Measurements from ENCODE around the gene ARHGAP10.

The ARHGAP10 gene

DNA sequence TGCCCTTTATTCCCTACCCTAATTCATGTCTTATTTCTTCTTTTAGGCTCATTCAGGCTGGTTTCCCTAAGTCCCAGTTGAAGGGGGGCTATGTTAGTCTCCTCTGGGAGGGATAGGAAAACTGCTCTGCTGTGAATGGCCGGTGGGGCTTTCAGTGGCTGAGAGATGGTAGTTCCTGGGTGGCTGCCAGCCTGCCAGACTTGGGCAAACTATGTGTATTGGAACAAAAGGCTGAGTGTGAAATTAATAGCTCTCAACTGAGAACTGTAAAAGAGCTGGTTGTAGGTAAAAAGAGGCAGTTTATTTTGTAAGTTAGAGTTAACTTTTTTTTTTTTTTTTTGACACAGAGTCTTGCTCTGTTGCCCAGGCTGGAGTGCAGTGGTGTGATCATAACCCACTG lies 28.8 kb downstream of the ARHGAP10 start:
- TF ChIP-seq, protein P1, sequence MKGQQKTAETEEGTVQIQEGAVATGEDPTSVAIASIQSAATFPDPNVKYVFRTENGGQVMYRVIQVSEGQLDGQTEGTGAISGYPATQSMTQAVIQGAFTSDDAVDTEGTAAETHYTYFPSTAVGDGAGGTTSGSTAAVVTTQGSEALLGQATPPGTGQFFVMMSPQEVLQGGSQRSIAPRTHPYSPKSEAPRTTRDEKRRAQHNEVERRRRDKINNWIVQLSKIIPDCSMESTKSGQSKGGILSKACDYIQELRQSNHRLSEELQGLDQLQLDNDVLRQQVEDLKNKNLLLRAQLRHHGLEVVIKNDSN (IDR thresholded peaks at IDR 0.05) = no peak
- TF ChIP-seq REST (IDR thresholded peaks at IDR 0.05; ENCODE audit: low read depth) (no peak), EGR1 (IDR thresholded peaks at IDR 0.05) (no peak), NFIC (IDR thresholded peaks at IDR 0.05) (no peak), RAD21 (IDR thresholded peaks at IDR 0.05; ENCODE audit: low read depth) (no peak), CEBPB (IDR thresholded peaks at IDR 0.05) (no peak), CREB1 (IDR thresholded peaks at IDR 0.05; ENCODE audit: low read depth) (no peak), TAF1 (IDR thresholded peaks at IDR 0.05; ENCODE audit: low read depth) (no peak), YY1 (IDR thresholded peaks at IDR 0.05; ENCODE audit: low read depth) (no peak), TEAD4 (IDR thresholded peaks at IDR 0.05) (no peak), FOXM1 (IDR thresholded peaks at IDR 0.05; ENCODE audit: borderline replicate concordance, low read depth) (no peak), ZBTB7A (IDR thresholded peaks at IDR 0.05; ENCODE audit: low read depth) (no peak), TCF12 (IDR thresholded peaks at IDR 0.05; ENCODE audit: low read depth) (no peak), EP300 (IDR thresholded peaks at IDR 0.05; ENCODE audit: borderline replicate concordance) (no peak)
- TF ChIP-seq, protein P2, sequence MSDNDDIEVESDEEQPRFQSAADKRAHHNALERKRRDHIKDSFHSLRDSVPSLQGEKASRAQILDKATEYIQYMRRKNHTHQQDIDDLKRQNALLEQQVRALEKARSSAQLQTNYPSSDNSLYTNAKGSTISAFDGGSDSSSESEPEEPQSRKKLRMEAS (IDR thresholded peaks at IDR 0.05) = no peak

- no peak for TF ChIP-seq EGR1 (IDR thresholded peaks at IDR 0.05)
- TF ChIP-seq TCF12 (IDR thresholded peaks at IDR 0.05; ENCODE audit: low read depth) = no peak
- no peak for TF ChIP-seq CREB1 (IDR thresholded peaks at IDR 0.05; ENCODE audit: low read depth)
- TF ChIP-seq, protein P1 (IDR thresholded peaks at IDR 0.05) = no peak
Measured at GRCh38 chr4:147761218-147761883, 29.5 kb downstream of the ARHGAP10 start.

DNA sequence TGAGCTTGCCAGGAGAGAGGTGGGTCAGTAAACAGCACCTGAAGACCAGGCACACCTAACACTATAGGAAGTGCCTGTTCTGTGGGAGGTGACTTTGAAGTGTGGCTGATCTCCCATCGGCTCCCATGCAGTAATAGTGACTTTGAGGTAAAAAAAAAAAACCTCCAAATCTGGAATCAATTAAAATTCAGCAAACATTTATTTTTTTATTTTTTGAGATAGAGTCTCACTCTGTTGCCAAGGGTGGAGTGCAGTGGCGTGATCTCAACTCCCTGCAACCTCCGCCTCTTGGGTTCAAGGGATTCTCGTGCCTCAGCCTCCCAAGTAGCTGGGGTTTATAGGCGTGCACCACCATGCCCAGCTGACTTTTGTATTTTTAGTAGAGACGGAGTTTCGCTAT lies 32.4 kb downstream of the ARHGAP10 start:
- TF ChIP-seq YY1 (IDR thresholded peaks at IDR 0.05; ENCODE audit: low read depth) (no peak), TCF12 (IDR thresholded peaks at IDR 0.05; ENCODE audit: low read depth) (no peak), EP300 (IDR thresholded peaks at IDR 0.05; ENCODE audit: borderline replicate concordance) (no peak), EGR1 (IDR thresholded peaks at IDR 0.05) (no peak), CEBPB (IDR thresholded peaks at IDR 0.05) (no peak), CREB1 (IDR thresholded peaks at IDR 0.05; ENCODE audit: low read depth) (no peak), RAD21 (IDR thresholded peaks at IDR 0.05; ENCODE audit: low read depth) (no peak), ZBTB7A (IDR thresholded peaks at IDR 0.05; ENCODE audit: low read depth) (no peak), REST (IDR thresholded peaks at IDR 0.05; ENCODE audit: low read depth) (no peak), NFIC (IDR thresholded peaks at IDR 0.05) (no peak), TEAD4 (IDR thresholded peaks at IDR 0.05) (no peak), TAF1 (IDR thresholded peaks at IDR 0.05; ENCODE audit: low read depth) (no peak), FOXM1 (IDR thresholded peaks at IDR 0.05; ENCODE audit: borderline replicate concordance, low read depth) (no peak)
- TF ChIP-seq, protein P1 (IDR thresholded peaks at IDR 0.05) = no peak
- TF ChIP-seq, protein P2 (IDR thresholded peaks at IDR 0.05) = no peak

DNA sequence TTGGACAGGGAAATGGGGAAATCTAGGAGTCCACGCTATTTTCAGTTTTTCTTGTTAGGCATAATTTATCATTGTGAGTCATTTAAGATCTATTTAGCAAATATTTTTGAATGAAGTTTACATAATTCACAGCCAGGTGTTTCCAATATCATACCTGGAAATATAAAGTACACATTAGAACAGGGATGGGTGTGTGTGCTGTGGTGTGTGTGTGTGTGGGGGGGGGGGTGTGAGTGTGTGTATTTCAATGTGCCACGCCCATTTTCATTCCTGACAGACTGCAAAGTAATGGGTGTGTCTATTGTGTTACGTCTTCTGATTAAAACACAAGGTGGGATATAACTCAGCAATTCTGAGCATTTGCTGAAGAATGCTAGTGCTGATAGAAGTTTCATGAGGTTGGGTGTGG lies 33.2 kb downstream of the ARHGAP10 start:
- TF ChIP-seq RAD21 (IDR thresholded peaks at IDR 0.05; ENCODE audit: low read depth) (no peak), YY1 (IDR thresholded peaks at IDR 0.05; ENCODE audit: low read depth) (no peak), TAF1 (IDR thresholded peaks at IDR 0.05; ENCODE audit: low read depth) (no peak), NFIC (IDR thresholded peaks at IDR 0.05) (no peak), FOXM1 (IDR thresholded peaks at IDR 0.05; ENCODE audit: borderline replicate concordance, low read depth) (no peak), CREB1 (IDR thresholded peaks at IDR 0.05; ENCODE audit: low read depth) (no peak), CEBPB (IDR thresholded peaks at IDR 0.05) (no peak), EP300 (IDR thresholded peaks at IDR 0.05; ENCODE audit: borderline replicate concordance) (no peak), REST (IDR thresholded peaks at IDR 0.05; ENCODE audit: low read depth) (no peak), TCF12 (IDR thresholded peaks at IDR 0.05; ENCODE audit: low read depth) (no peak), ZBTB7A (IDR thresholded peaks at IDR 0.05; ENCODE audit: low read depth) (no peak), EGR1 (IDR thresholded peaks at IDR 0.05) (no peak), TEAD4 (IDR thresholded peaks at IDR 0.05) (no peak)
- TF ChIP-seq, protein P2 (IDR thresholded peaks at IDR 0.05) = no peak
- TF ChIP-seq, protein P1 (IDR thresholded peaks at IDR 0.05) = no peak
